Renal cortical epithelial cell (primary cell): ENCODE measurements around the gene TAS2R8. TPM values are rescaled to one million over a fixed set of nuclear protein-coding genes. Genes with fewer than 3 reads are reported as not detected.
"Not testable (repeated sequence)": the region's sequence is repeated elsewhere in the genome, so short reads cannot be mapped to it uniquely, and the experiment has no call there.

Source experiments
- DNase-seq: peaks from one replicate; pipeline ENCODE4 v3.0.0-alpha.2; 2011; ENCODE audit warnings: low read depth
- total RNA-seq: library from RNA; depleted of rRNA; stranded (reverse); fragments of >200 nt; gene quantifications from 2 replicates; pipeline ENCODE4 v1.2.3, GENCODE V29; 2014

TAS2R8 gene
- 0.25 TPM in 1 of 2 replicates, not detected in the other for total RNA-seq

DNA sequence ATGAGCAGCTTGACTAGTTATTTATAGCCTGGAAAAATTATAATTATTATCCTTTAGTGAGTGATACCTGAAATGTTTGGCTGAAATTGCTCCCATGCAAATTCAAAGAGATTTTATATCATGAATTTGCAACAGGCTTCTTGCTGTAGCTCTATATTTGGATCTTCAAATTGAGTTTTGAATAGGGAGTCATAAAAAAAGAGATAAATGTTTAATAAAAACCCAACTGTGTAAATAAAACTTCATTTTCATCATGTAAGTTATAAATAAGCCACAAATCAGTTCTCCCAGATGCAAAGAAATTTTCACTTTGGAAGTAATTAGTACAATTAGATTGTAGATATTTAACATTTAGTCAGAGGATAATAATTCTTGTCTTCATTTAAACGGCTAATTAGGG lies at the start of gene TAS2R8:
Gene TAS2R8 (minus strand): TSS at position 101 of the 400 bp plus-strand sequence. CDS start 306 bp downstream, outside the sequence.
- DNase-seq = no peak

DNA sequence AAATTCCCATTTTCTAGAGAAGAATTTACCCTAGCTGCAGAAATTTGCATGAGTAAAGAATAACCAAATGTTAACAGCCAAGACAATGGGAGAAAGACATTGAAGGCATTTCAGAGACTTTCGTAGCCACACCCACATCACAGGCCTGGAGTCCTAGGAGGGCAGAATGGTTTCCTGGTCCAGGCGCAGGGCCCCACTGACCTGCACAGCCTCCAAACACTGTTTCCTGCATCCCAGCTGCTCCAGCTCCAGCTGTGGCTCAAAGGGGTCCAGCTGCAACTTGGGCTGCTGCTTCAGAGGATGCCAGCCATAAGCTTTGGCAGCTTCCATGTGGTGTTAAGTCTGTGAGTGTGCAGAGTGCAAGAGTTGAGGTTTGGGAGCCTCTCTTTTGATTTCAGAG lies 48.7 kb upstream of the TAS2R8 start:
- no peak for DNase-seq

DNA sequence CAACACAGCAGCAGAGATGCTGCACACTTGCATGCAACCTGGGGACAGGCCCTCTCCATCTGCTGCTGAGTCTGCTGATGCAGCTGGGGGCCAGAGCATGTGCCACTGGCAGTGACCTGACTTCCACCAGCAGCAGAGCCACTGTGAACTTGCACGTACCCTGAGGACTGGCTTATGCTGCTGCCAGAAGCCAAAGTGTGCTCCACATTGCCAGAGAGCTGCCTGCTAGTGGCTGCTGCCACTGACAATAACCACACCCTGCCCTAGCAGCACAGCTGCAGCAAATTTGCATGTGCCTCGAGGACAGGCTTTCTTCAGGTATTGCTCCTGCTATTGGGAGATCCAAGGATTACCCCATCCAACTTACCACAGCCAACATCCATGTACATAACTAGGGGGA lies 46.7 kb upstream of the TAS2R8 start:
- DNase-seq = no peak

GRCh38 chr12:10851243-10851858 lies 44.3 kb upstream of the TAS2R8 start:
- DNase-seq = peak; percentile 1

- no peak for DNase-seq
These were observed 42.4 kb upstream of the TAS2R8 start, which contains the start of gene PRR4 for GRCh38 chr12:10849425-10849878. Gene PRR4, minus strand, starts transcription at chr12:10849475. Its CDS starts 38 bp downstream, at chr12:10849437.

- peak; percentile 1 for DNase-seq
These were observed 40.7 kb upstream of the TAS2R8 start for GRCh38 chr12:10847744-10848143.

- DNase-seq = no peak
These were observed 35.8 kb upstream of the TAS2R8 start for GRCh38 chr12:10842862-10843261.

- DNase-seq = no peak
These were observed 31.4 kb upstream of the TAS2R8 start for GRCh38 chr12:10838461-10838860.

DNA sequence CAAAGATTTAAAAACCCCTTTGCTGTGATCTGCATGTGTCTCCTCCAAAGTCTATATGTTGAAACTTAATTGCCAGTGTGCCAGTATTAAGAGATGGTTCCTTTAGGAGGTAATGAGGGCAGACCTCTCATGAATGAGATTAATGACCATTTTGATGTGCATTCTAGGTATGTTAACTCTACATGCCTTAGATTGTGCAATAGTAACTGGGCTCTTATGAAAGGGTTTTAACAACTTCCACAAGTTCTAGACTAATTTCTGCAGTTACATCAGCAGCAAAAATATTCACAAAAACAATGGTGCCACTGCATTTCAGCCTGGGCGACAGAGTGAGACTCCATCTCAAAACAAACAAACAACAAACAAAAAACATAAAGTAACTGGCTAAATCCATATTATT lies 22.9 kb upstream of the TAS2R8 start:
- DNase-seq = peak; percentile 33

- DNase-seq = no peak
These were observed 19.2 kb upstream of the TAS2R8 start, which contains the start of gene TAS2R10 for GRCh38 chr12:10826258-10826657. Gene TAS2R10, minus strand, starts transcription at chr12:10826358. Its CDS starts 89 bp downstream, at chr12:10826269.

- DNase-seq = no peak
These were observed 17.9 kb upstream of the TAS2R8 start for GRCh38 chr12:10824957-10825356.

GRCh38 chr12:10811883-10812536 lies 4.9 kb upstream of the TAS2R8 start:
- no peak for DNase-seq

DNA sequence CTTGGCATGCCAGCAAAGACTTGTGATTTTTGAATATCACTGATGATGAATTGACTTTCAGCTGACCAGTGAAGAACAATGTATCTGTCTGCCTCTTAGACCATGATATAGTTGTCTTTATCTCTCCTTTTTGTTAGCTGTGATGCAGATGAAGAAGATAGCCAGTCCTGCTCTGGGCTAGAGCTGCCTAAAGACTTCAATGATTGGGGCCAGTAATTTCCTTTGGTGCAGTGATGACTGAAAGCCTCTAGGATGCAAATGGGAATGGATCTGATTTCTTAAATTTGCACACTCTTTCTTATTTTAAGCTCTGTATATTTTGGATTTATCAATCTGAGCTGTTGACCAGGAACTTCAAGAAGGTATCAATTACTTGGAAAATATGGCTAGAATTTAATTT lies 3.0 kb upstream of the TAS2R8 start, which contains the start of gene TAS2R9:
Gene TAS2R9 (minus strand): TSS at position 101 of the 400 bp plus-strand sequence. CDS start 93 bp downstream, at position 8.
- DNase-seq = no peak

DNA sequence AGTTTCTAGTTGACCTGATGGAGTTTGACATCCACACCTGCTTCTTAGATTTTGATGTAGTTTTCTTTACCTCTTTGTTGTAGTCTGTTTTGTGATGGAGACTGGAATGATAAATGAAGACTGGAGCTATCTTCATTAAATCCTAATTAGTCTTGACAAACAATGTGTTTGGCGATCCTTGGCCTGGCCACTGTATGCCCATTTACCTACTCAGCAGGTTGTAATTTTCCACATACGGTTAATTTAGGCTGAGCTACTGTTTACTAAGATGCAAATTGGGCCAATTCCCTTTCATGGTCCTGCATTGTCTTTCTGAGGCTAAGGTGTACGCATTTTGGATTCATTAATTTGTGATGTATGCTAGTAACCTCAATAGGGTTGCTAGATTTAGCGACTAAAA lies 4.5 kb downstream of the TAS2R8 start, which contains the start of gene TAS2R7:
Gene TAS2R7 (minus strand): TSS at position 41 of the 400 bp plus-strand sequence. CDS start 57 bp downstream, outside the sequence.
- DNase-seq = no peak

DNA sequence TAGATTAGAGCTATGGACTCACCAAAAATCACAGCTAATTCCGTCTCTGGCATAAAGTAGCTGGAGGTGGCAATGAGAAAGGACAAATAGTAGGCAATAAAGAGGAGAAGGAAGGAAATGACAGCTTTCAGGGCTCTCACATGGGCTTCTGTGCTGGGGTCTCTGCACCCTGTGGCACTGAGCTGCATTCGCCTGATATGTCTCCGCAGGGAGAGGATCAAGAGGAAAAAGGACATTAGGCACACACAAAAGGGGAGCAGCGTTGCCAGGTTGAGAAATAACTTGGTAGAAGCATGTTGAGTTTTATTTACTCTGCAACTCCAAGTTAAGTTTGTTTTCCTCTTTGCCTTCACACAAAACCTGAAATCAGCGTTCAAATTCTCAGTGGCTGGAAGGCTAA lies 5.3 kb downstream of the TAS2R8 start:
- no peak for DNase-seq

GRCh38 chr12:10794222-10794621 lies 12.9 kb downstream of the TAS2R8 start:
- no peak for DNase-seq

GRCh38 chr12:10791769-10792168 lies 15.3 kb downstream of the TAS2R8 start:
- DNase-seq = not testable (repeated sequence)

GRCh38 chr12:10783252-10783651 lies 23.8 kb downstream of the TAS2R8 start:
- no peak for DNase-seq

DNA sequence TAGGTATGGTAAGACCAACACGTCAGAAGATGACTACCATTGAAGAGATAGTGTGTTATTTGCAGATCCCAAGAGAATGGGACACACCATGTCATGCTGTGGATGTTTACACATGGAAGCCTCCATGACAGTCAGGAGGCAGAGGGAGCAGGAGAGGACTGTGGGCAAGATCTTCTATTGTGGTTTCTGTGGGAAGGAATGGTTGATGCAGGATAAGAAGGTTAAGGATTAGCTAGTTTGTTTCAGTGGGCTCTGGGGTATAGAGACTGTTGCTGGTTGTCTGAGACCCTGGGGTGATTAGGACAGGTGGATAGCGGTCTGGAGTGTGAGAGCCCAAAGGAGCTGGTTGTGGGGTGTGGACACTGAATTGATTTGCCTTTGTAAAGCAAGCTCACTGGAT lies 28.0 kb downstream of the TAS2R8 start:
- DNase-seq = no peak

GRCh38 chr12:10771132-10771733 lies 35.9 kb downstream of the TAS2R8 start:
- DNase-seq = peak; percentile 23

GRCh38 chr12:10759657-10760056 lies 47.4 kb downstream of the TAS2R8 start:
- DNase-seq = no peak

DNA sequence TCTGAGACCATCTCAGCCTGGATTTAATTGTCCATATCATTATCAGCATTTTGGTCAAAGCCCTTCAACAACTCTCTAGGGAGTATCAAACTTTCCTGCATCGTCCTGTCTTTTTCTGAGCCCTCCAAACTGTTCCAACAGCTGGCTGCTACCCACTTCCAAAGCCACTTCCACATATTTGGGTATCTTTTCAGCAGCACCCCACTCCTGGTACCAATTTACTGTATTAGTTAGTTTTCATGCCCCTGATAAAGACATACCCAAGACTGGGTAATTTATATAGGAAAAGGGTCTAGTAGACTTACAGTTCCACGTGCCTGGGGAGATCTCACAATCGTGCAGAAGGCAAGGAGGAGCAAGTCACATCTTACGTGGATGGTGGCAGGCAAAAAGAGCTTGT lies 50.9 kb downstream of the TAS2R8 start:
- no peak for DNase-seq
